Heart left ventricle (tissue), 16 donors: ENCODE data around the gene SLC25A18. TPM values are rescaled to one million over a fixed set of nuclear protein-coding genes. Genes with fewer than 3 reads are reported as not detected.

Source experiments
- ATAC-seq, 4 donors: fragments of 200-7000 bp; cut with Tn5 transposase; one replicate each; pipeline ENCODE4 v1.9.1; 2020 to 2022; ENCODE audit warnings: moderate library complexity in 4 of 4, mild to moderate bottlenecking in 3 of 4, moderate number of reproducible peaks in 1 of 4
- DNase-seq, 5 donors: peaks; one replicate each; pipeline ENCODE4 v3.0.0-alpha.2; 2020
- H3K27ac ChIP-seq, 12 donors: fragments of 200-600 bp; sonication (generic) in 4 of 12; one replicate each; pipeline versions ENCODE4 v1.5.0 to v1.8.0; 2016 to 2022; ENCODE audit warnings: mild to moderate bottlenecking in 2 of 12
- H3K27me3 ChIP-seq, 9 donors: fragments of 200-600 bp; sonication (generic) in 2 of 9; one replicate each; pipeline versions ENCODE4 v1.5.1 to v1.8.0; 2016 to 2022; ENCODE audit warnings: mild to moderate bottlenecking in 3 of 9
- H3K36me3 ChIP-seq, 9 donors: fragments of 200-600 bp; sonication (generic) in 2 of 9; one replicate each; pipeline versions ENCODE4 v1.5.0 to v1.8.0; 2018 to 2022; ENCODE audit warnings: mild to moderate bottlenecking in 2 of 9
- H3K4me1 ChIP-seq, 12 donors: fragments of 200-600 bp; sonication (generic) in 4 of 12; one replicate each; pipeline versions ENCODE4 v1.5.0 to v1.8.0; 2016 to 2022; ENCODE audit warnings: mild to moderate bottlenecking in 3 of 12
- H3K4me3 ChIP-seq, 12 donors: fragments of 200-600 bp; sonication (generic) in 4 of 12; one replicate each; pipeline versions ENCODE4 v1.5.0 to v1.8.0; 2017 to 2022; ENCODE audit warnings: mild to moderate bottlenecking in 9 of 12, moderate library complexity in 4 of 12
- H3K9me3 ChIP-seq, 12 donors: fragments of 200-600 bp; sonication (generic) in 4 of 12; one replicate each; pipeline versions ENCODE4 v1.5.0 to v1.8.0; 2016 to 2022; ENCODE audit warnings: mild to moderate bottlenecking in 1 of 12
- POLR2A ChIP-seq, 2 donors: fragments of 450-650 bp; IDR thresholded peaks; one replicate each; pipeline ENCODE4 v1.6.1; 2017; ENCODE audit warnings: antibody characterized with exemption in 2 of 2, mild to moderate bottlenecking in 2 of 2, moderate library complexity in 2 of 2
- WGBS, 4 donors: extraction: QIAGEN DNeasy Blood & Tissue Kit in 2 of 4; methylation state at CpG; one replicate each; pipeline versions ENCODE4 v1.1.5 to v1.1.7; 2013 to 2018; 5-methylcytosine and 5-hydroxymethylcytosine counted together
- intact Hi-C, 10 donors: fragments of 100-400 bp; cut with DNase I; formaldehyde crosslinking; loops; one replicate each; pipeline versions ENCODE4 v1.11.1 to v1.14.2; 2022
- polyA plus RNA-seq, 2 donors: library from polyadenylated mRNA; stranded (reverse); fragments of 200-250 nt; gene quantifications; one replicate each; pipeline ENCODE4 v1.2.3, GENCODE V29; 2013
- total RNA-seq, 9 donors: library from RNA; depleted of rRNA in 2 of 9; stranded (reverse); fragments of >200 nt in 2 of 9; fragmentation: NEBNext Ultra II Directional in 3 of 9; extraction: Animal tissue kit (Norgen Biotek cat#: 25700) in 3 of 9; gene quantifications; one replicate each; pipeline versions ENCODE4 v1.1.0 to v1.2.4, GENCODE V29; 2016 to 2023
- TF ChIP-seq, protein P1 (sequence below), 12 donors: fragments of 200-600 bp; sonication (generic) in 4 of 12; IDR thresholded peaks; one replicate each; pipeline versions ENCODE4 v1.5.0 to v1.8.0; 2018 to 2022; ENCODE audit warnings: antibody characterized with exemption in 12 of 12, mild to moderate bottlenecking in 5 of 12
- donor health status: ischemic (EF 13 %, LVEDD 7.1; RV severe dilation, severe dysfunction).
- donor health status: healthy with polysubstance abuse.
- donor health status: DM: no; HTN: yes; CAD: no.
- donor health status: DM: no; HTN: no; CAD: no.
- donor health status: ischemic (EF 25% LVEDD 6.9; RV normal size, moderate dysfunction).
- donor health status: ischemic (EF 25% LVEDD 5.7; RV mildly dilated, moderate dysfunction).
- donor health status: healthy.
- donor health status: DM: yes; HTN: yes; CAD: no.
- donor health status: ischemic (EF 35%, LVEDD 5.7; RV mildly dilated, moderate dysfunction).
- donor health status: nonischemic (EF 11% LVEDD 7.7; RV severe dilation, severe dysfunction).
- donor health status: DM: yes; HTN: yes; CAD: no.
- donor health status: PGD.
- donor health status: ischemic (EF 29% LVEDD 5.4; RV normal size, mild dysfunction).
- donor health status: nonischemic (EF 23%, LVEDD 6.1; RV moderate dilation, normal function).

The SLC25A18 gene
- total and polyA plus RNA-seq, 11 donors, result 0.27 to 10.2 (median 1.9) TPM

- Histone ChIP-seq H3K9me3 (no peaks in the 10 kb centered on the region), H3K4me3 (no peak overlapping the region), H3K27ac (peak overlapping the region in 2 of 12 donors; percentile 37 to 87), H3K36me3 (no peaks in the 10 kb centered on the region), H3K4me1 (peaks cover 5 to 41% (median 10%) of the 10 kb centered on the region in 12 donors), H3K27me3 (no peaks in the 10 kb centered on the region)
- DNase-seq (no peak), ATAC-seq (no peak)
- 78 to 84% (median 81%) methylated on average over 4 of the region's 4 CpGs for WGBS, 4 donors
- intact Hi-C loops, result no loop called here
- TF ChIP-seq, protein P1, sequence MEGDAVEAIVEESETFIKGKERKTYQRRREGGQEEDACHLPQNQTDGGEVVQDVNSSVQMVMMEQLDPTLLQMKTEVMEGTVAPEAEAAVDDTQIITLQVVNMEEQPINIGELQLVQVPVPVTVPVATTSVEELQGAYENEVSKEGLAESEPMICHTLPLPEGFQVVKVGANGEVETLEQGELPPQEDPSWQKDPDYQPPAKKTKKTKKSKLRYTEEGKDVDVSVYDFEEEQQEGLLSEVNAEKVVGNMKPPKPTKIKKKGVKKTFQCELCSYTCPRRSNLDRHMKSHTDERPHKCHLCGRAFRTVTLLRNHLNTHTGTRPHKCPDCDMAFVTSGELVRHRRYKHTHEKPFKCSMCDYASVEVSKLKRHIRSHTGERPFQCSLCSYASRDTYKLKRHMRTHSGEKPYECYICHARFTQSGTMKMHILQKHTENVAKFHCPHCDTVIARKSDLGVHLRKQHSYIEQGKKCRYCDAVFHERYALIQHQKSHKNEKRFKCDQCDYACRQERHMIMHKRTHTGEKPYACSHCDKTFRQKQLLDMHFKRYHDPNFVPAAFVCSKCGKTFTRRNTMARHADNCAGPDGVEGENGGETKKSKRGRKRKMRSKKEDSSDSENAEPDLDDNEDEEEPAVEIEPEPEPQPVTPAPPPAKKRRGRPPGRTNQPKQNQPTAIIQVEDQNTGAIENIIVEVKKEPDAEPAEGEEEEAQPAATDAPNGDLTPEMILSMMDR (IDR thresholded peaks at IDR 0.05), result no peak
- no peak for TF ChIP-seq POLR2A (IDR thresholded peaks at IDR 0.05)
Measured at GRCh38 chr22:17575681-17576080, 12.4 kb downstream of the SLC25A18 start.

GRCh38 chr22:17576470-17576869 lies 13.2 kb downstream of the SLC25A18 start:
- no peaks in the 10 kb centered on the region for H3K27me3 ChIP-seq
- peak overlapping the region in 5 of 12 donors; percentile 22 to 87 (median 37) for H3K27ac ChIP-seq
- intact Hi-C loops, result no loop called here
- ATAC-seq (peak; percentile 48 to 78 (median 64)), DNase-seq (peak in 1 of 5 donors; percentile 71)
- WGBS, 4 donors, result 55 to 74% (median 71%) methylated on average over 6 of the region's 6 CpGs
- TF ChIP-seq POLR2A (IDR thresholded peaks at IDR 0.05), result no peak
- TF ChIP-seq, protein P1 (IDR thresholded peaks at IDR 0.05), result no peak
- no peaks in the 10 kb centered on the region for H3K9me3 ChIP-seq
- no peak overlapping the region for H3K4me3 ChIP-seq
- H3K36me3 ChIP-seq, result no peaks in the 10 kb centered on the region
- peaks cover 2 to 35% (median 6%) of the 10 kb centered on the region in 12 donors for H3K4me1 ChIP-seq

GRCh38 chr22:17578136-17578754 lies 14.9 kb downstream of the SLC25A18 start:
- no peaks in the 10 kb centered on the region for H3K36me3 ChIP-seq
- H3K27me3 ChIP-seq, result no peaks in the 10 kb centered on the region
- 50 to 60% (median 55%) methylated on average over 11 of the region's 11 CpGs for WGBS, 4 donors
- peaks cover 0 to 19% (median 1%) of the 10 kb centered on the region in 12 donors for H3K4me1 ChIP-seq
- peak overlapping the region in 10 of 12 donors; percentile 6 to 87 (median 64) for H3K27ac ChIP-seq
- peak; percentile 43 to 73 (median 58) for ATAC-seq
- TF ChIP-seq POLR2A (IDR thresholded peaks at IDR 0.05), result no peak
- TF ChIP-seq, protein P1 (IDR thresholded peaks at IDR 0.05), result no peak
- intact Hi-C loops, result no loop called here
- no peak overlapping the region for H3K4me3 ChIP-seq
- peak in 4 of 5 donors; percentile 29 to 84 (median 54) for DNase-seq
- no peaks in the 10 kb centered on the region for H3K9me3 ChIP-seq

- intact Hi-C loops, result no loop called here
- H3K27me3 ChIP-seq, result no peaks in the 10 kb centered on the region
- ATAC-seq (no peak), DNase-seq (no peak)
- WGBS, 4 donors, result 86 to 94% (median 93%) methylated on average over 12 to 14 of the region's 14 CpGs
- no peak overlapping the region for H3K4me3 ChIP-seq
- H3K4me1 ChIP-seq, result peaks cover 0 to 17% (median 1%) of the 10 kb centered on the region in 12 donors
- no peaks in the 10 kb centered on the region for H3K36me3 ChIP-seq
- H3K27ac ChIP-seq, result peak overlapping the region in 2 of 12 donors; percentile 3 to 14
- no peaks in the 10 kb centered on the region for H3K9me3 ChIP-seq
- TF ChIP-seq, protein P1 (IDR thresholded peaks at IDR 0.05), result no peak
- TF ChIP-seq POLR2A (IDR thresholded peaks at IDR 0.05), result no peak
Measured at GRCh38 chr22:17579535-17579981, 16.3 kb downstream of the SLC25A18 start.
